ENCODE measurements around the gene GREM2.

GREM2 gene

DNA sequence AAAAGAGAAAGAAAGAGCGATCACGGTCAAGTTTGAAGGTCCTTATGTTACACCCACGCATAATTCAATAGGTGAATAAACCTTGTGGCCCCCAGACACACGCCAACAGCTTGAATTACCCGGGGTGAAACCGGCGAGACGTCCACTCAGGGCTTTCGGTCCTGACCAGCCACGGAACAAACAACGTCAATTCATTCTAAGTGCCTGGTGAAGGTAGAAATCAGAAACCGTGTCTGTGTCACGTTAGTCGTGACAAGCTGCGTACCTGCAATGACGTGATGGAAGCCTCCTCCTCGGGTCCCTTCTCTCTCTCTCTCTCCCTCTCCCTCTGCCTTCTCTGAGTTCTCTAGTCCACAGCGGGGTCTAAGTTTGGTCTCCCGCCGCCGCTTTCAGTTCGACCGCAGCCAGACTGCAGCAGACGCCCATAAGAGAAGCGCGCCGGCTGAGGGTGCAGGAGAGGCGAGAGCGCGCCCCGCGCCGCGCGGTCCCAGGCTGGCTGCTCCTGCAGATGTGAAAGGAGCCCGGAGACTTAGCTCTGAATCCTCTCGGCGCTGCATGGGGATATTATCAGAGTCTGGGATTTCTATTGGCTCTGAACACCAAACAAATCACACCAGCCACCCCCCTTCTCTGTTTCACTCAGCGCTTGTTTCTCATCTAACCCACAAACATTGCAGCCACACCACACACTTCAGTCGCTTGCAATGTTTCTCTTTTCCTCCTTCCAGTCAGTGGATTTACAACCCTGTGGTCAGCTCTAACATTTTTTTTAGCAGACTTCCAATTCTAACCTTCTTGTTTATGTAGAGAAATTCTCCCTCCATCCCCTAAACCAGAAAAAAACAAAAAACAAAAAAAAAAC lies at the start of gene GREM2:
TSS of gene GREM2 (minus strand) at position 537 of the 862 bp plus-strand sequence. CDS start 118,680 bp downstream, outside the sequence.
- Mint-ChIP-seq H3K4me1 (peaks cover 40% of the 10 kb centered on the region), H3K36me3 (ENCODE audit: low read depth) (no peaks in the 10 kb centered on the region), H3K9me3 (no peaks in the 10 kb centered on the region), H3K4me3 (peak within 1 kb of the TSS; percentile 95), H3K27me3 (ENCODE audit: low read depth, poor library complexity) (peaks cover 30% of the 10 kb centered on the region), H3K27ac (no peak within 1 kb of the TSS)
- DNase-seq, result peak; percentile 73
- TF ChIP-seq, protein P1, sequence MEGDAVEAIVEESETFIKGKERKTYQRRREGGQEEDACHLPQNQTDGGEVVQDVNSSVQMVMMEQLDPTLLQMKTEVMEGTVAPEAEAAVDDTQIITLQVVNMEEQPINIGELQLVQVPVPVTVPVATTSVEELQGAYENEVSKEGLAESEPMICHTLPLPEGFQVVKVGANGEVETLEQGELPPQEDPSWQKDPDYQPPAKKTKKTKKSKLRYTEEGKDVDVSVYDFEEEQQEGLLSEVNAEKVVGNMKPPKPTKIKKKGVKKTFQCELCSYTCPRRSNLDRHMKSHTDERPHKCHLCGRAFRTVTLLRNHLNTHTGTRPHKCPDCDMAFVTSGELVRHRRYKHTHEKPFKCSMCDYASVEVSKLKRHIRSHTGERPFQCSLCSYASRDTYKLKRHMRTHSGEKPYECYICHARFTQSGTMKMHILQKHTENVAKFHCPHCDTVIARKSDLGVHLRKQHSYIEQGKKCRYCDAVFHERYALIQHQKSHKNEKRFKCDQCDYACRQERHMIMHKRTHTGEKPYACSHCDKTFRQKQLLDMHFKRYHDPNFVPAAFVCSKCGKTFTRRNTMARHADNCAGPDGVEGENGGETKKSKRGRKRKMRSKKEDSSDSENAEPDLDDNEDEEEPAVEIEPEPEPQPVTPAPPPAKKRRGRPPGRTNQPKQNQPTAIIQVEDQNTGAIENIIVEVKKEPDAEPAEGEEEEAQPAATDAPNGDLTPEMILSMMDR (IDR thresholded peaks at IDR 0.05), result no peak

DNA sequence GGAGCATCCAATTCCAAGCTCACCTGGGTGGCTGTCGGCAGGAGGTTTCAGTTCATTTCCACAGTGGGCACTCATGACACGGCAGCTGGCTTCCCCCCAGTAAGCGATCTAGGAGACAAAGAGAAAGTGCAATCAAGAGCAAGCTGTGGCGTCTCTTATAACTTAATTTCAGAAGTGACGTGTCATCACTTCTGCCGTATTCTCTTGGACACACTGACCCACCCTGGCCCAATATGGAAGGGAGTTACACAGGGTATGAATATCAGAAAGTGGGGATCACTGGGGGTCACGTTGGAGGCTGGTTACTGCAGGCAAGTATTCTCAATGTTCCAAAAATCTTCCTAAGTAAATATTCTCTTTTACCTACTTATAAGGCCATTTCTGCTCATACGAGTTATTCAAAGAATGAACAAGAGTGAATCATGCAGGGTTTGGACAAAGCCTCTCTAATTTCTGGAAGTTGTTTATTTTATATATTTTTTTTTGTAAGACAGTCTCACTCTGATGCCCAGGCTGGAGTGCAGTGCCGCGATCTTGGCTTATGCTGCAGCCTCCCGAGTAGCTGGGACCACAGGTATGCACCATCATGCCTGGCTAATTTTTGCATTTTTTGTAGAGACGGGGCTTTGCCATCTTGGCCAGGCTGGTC lies 46.5 kb upstream of the GREM2 start:
- H3K9me3 Mint-ChIP-seq, result peaks cover 5% of the 10 kb centered on the region
- H3K36me3 Mint-ChIP-seq (ENCODE audit: low read depth), result no peaks in the 10 kb centered on the region
- no peak overlapping the region for H3K4me3 Mint-ChIP-seq
- H3K4me1 Mint-ChIP-seq, result peaks cover 12% of the 10 kb centered on the region
- no peak for DNase-seq
- TF ChIP-seq, protein P1 (IDR thresholded peaks at IDR 0.05), result no peak
- H3K27ac Mint-ChIP-seq, result no peak overlapping the region
- peaks cover 2% of the 10 kb centered on the region for H3K27me3 Mint-ChIP-seq (ENCODE audit: low read depth, poor library complexity)

DNA sequence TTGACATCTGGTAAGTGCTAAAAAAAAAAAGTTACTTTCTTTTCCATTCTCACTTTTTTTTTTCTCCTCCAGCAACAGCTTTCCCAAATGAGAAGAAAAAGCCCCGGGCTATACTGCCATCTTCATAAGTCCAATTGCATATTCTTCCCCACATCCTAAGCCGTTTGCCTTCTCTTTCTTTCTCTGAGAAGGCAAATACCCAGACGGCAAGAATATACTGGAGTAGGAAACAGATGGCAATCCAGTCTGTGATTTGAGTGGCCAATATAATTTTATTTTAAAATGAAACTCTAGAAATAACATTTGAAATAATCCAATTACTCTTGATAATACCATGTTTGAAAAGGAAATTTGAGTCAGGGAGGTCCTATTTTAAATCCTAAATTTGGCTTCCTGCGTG lies 44.6 kb upstream of the GREM2 start:
- TF ChIP-seq, protein P1 (IDR thresholded peaks at IDR 0.05), result no peak
- Mint-ChIP-seq H3K9me3 (peaks cover 5% of the 10 kb centered on the region), H3K4me1 (peaks cover 24% of the 10 kb centered on the region), H3K4me3 (no peak overlapping the region), H3K36me3 (ENCODE audit: low read depth) (no peaks in the 10 kb centered on the region), H3K27ac (no peak overlapping the region), H3K27me3 (ENCODE audit: low read depth, poor library complexity) (peaks cover 2% of the 10 kb centered on the region)
- no peak for DNase-seq

DNA sequence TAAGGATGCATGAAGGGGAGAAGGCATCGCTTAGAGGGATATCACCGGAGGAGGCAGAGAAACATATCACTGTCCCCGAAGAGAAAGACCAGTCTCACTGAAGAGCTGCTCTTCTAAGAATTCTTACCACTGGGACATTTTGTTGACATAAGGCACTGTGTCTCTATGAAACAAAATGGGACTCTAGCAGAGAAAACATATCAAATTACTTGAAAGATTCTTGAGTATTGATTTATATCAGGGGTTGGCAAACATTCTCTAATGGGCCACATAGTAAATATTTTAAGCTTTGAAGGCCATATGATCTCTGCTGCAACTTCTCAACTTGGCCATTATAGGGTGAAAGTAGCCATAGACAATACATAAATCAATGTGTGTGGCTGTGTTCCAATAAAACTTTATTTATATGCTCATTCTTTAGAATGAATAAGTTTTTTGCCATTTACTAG lies 41.0 kb upstream of the GREM2 start:
- Mint-ChIP-seq H3K27ac (peak overlapping the region; percentile 95), H3K27me3 (ENCODE audit: low read depth, poor library complexity) (peaks cover 2% of the 10 kb centered on the region), H3K4me1 (peaks cover 22% of the 10 kb centered on the region), H3K4me3 (peak overlapping the region; percentile 2), H3K9me3 (peaks cover 5% of the 10 kb centered on the region), H3K36me3 (ENCODE audit: low read depth) (no peaks in the 10 kb centered on the region)
- TF ChIP-seq, protein P1 (IDR thresholded peaks at IDR 0.05), result no peak
- no peak for DNase-seq

DNA sequence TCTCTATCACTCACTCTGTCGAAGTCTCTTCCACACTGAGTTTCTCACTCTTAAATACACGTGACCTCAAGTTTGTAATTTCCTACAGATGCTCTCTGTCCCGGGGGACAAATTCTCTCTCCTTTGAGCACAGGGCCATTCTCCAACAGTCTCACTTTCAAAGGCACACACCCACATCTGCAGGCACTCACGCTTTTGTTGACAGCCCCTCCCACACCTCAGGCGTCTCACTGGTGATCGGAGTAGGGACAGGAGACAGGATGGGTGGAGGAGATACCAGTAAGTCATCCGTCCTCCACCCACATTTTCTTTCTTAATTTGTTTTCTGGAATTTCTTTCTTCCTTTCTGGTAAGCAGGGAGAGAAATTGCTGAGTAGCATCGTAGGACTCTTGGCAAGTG lies 40.6 kb upstream of the GREM2 start:
- Mint-ChIP-seq H3K27me3 (ENCODE audit: low read depth, poor library complexity) (peaks cover 2% of the 10 kb centered on the region), H3K4me3 (peak overlapping the region; percentile 2), H3K27ac (peak overlapping the region; percentile 95), H3K9me3 (peaks cover 5% of the 10 kb centered on the region), H3K36me3 (ENCODE audit: low read depth) (no peaks in the 10 kb centered on the region), H3K4me1 (peaks cover 22% of the 10 kb centered on the region)
- peak; percentile 22 for DNase-seq
- TF ChIP-seq, protein P1 (IDR thresholded peaks at IDR 0.05), result no peak

All from nephron progenitor cell (in vitro differentiated cells).